Raji (cell line): ENCODE results near the gene SMTNL1.

Experiments
- POLR2A ChIP-seq: IDR thresholded peaks from 2 replicates; pipeline ENCODE4 v1.6.1; 2011; ENCODE audit warnings: low read depth, low read length, control low read depth; ENCODE audit not compliant: insufficient read depth

Gene SMTNL1

GRCh38 chr11:57501953-57502352 lies 35.4 kb upstream of the SMTNL1 start:
- TF ChIP-seq POLR2A, result no peak

GRCh38 chr11:57502376-57502775 lies 35.0 kb upstream of the SMTNL1 start:
- TF ChIP-seq POLR2A, result no peak

- no peak for TF ChIP-seq POLR2A
These were observed 34.5 kb upstream of the SMTNL1 start for GRCh38 chr11:57502870-57503269.

DNA sequence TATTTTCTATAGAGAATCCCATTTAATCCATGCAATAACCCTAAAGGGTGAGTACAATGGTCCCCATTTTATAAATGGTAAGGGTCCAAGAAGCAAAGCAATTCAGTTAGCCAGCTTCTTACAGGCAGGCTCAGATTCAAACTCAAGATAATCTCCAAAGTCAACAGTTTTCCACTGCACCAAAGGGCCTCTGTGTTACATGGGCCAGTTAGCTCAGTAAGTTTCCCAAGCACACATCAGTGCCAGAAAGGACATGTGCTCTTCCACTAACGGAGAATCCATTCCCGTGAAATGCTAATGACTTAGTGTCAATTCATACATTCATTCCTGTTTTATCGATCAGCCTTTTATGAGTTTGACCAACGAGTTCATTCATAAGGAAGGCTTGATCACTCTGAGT lies 32.9 kb upstream of the SMTNL1 start:
- TF ChIP-seq POLR2A, result no peak

DNA sequence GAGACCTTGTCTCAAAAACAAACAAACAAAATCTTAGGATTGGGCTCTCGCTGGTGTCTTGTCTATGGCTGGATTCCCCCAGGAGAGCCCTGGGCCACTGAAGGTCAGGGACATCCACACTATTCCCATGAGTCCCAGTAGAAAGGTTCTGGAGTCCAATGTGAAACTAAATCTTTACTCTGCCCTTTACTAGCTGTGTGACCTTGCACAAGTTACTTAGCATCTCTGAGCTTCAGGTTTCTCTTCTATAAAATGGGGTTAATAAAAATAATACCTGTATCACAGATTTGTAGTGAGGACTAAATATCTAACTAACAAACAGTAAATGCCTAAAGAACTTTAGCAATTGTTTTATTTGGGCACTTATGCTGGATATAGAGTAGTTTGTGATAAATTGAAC lies 30.9 kb upstream of the SMTNL1 start:
- no peak for TF ChIP-seq POLR2A

- TF ChIP-seq POLR2A, result no peak
These were observed 28.8 kb upstream of the SMTNL1 start for GRCh38 chr11:57508341-57509170.

DNA sequence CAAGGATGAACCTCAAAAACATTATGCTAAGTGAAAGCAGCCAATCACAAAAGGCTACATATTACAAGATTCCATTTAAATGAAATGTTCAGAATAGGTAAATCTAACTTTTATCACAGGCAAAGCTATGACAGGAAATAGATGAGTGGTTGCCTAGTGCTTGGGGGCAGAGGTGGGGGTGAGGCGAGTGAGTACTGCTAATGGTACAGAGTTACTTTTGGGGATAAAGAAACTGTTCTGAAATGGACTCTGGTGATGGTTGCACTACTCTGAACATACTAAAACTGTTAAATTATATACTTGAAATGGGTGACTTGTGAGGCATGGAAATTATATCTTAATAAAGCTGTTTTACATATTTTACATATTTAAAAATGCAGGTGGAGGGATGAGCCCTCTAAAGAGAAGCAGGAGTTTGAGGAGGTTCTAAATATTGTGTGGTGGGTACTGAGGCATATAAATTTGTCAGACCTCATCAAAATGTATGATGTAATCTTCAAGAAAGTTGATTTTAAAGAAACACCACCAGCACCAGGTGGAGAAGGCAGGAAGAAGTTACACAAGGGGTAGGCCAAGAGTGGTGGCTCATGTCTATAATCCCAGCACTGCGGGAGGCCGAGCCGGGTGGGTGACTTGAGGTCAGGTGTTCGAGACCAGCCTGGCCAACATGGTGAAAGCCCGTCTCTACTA lies 25.5 kb upstream of the SMTNL1 start:
- peak; percentile 47; the same call in 1 of the 2 replicates for TF ChIP-seq POLR2A

DNA sequence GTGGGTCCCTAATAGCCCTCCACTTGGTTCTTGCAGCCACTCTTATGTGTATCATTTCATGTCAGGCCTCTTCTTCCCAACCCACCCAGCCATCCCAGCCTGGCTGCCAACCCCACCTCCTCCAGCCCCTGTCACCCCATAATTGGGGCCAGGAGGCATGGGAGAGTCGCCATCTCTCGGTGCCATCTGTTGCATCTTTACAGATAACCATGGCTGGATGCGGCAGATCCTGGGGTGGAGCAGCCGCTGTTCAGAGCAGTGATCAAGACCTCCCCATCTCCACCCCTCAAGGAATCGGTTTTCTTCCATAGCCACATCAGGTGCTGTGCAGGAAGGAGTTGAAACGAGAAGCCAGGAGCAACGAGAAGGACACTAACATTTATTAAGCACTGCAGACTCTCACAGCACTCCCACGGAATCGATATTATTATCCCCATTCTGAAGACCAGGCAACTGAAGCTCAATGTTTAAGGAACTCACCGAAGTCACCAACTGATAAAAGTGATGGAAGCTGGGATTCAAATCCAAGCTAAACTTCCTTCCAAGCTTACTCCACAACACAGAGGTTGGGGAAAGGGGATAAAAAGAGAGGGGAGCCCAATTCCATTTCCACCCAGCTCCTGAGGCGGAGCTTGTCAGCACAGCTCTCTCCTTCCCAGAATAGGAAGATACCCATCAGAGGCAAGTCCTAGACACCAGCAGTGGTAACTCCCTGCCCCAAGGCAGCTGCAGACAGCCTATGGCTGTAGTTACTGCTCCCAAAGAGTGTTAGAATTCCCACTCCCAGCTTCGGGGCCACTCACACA lies 24.5 kb upstream of the SMTNL1 start:
- TF ChIP-seq POLR2A, result no peak

DNA sequence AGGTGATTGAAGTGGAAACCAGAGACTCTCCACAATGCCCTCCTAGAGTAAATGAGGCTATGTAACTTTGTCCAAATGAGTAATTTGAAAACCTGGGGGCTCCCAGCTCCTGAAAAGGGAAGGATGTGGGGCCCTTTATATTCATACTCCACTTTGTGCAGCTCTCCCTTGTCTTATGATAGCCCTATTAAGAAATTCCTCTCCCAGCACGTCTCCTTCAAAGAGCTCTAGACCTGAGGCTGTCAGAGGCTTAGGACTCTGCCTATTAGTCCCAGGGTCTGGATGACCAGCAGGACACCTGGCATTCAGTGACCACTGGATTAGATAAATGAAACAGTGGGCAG lies 24.0 kb upstream of the SMTNL1 start:
- no peak for TF ChIP-seq POLR2A

- TF ChIP-seq POLR2A, result no peak
These were observed 23.4 kb upstream of the SMTNL1 start for GRCh38 chr11:57513911-57514537.

GRCh38 chr11:57514538-57515331 lies 22.7 kb upstream of the SMTNL1 start:
- peak; percentile 66 for TF ChIP-seq POLR2A

GRCh38 chr11:57515332-57516060 lies 21.9 kb upstream of the SMTNL1 start, which contains the start of gene SLC43A1:
TSS of gene SLC43A1 (minus strand) at chr11:57515702. CDS start at chr11:57514111, 1,591 bp downstream.
- TF ChIP-seq POLR2A, result peak; percentile 60

- no peak for TF ChIP-seq POLR2A
These were observed 21.3 kb upstream of the SMTNL1 start for GRCh38 chr11:57516061-57516443.

DNA sequence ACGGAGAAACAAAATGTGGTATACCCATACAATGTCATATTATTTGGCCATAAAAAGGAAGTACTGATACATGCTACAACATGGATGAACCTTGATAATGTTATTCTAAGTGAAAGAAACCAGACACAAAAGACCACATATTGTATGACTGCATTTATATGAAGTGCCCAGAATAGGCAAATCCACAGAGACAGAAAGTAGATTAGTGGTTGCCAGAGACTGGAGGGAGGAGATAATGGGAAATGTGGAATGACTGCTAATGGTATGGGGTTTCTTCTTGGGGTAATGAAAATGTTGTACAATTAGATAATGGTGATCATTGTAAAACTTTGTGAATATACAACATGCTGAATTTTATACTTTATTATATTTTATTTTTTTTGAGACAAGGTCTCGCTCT lies 16.3 kb upstream of the SMTNL1 start:
- no peak for TF ChIP-seq POLR2A
